HG03025 (cell line): Measurements from ENCODE around the gene PAPOLB.

Experiments
- ATAC-seq: cut with Tn5 transposase; IDR thresholded peaks from one replicate; pipeline ENCODE4 v1.9.1; 2021; ENCODE audit warnings: mild to moderate bottlenecking, moderate library complexity; ENCODE audit not compliant: unreplicated experiment, low FRiP score

PAPOLB gene

DNA sequence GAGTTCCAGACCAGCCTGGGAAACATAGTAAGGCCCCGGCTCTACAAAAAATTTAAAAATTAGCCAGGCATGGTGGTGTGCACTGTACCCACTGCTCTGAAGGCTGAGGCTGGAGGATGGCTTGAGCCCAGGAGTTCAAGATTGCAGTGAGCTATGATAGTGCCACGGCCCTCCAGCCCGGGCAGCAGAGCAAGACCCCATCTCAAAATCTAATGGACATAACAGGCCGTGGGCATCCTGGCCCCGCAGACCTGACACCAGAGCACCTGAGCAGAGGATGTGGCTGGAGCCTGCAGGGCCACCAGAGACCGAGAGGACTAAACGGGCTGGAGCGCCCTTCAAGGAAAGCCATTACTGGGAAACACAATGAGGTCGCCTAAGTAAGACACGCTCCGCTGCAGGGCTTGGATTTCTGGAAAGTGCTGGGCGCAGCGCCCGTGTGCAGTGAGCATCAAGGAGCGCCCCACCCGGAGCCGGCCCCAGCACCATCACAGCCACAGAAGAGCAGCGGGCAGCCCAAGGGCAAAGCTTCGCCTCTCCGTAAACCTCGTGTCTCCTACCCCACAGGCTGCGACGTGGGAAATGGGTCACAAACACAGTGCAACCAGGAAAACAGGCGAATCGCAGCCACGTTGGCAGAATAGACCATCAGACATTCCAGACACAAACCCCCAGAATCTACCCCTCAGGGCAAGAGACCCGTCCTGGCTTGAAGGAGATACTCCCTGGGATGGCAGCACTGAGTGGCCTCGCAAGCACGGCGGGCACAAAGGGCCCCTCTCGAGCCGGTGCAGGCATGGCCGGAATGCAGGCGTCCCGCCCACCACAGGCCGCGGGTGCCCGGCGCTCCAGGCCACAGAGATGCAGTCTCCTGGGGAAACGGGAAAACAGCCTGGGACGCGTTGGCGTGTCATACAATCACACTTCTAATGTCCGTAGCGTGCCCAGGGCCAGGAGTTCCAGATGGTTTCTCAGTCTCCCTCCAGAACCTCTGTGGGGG is 16.8 kb upstream of the PAPOLB start:
- ATAC-seq: no peak

DNA sequence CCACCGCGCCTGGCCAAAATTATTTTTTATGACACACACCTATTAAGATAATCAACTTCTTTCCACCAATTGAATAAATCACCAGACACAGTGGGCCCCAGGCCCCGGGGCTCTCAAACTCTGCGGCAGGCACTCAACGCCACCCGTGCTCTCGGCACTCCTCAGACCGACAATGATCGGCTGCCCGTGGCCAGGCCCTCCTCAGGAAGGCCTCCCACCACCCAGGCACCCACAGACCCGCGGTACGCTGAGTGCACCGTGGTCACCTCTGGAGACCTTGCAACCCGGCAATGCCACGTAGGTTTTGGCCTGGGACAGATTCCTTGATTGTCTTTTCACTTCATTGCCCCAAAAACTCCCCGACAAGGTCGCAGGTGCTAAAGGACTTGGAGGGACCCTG is 14.8 kb upstream of the PAPOLB start:
- ATAC-seq: no peak

DNA sequence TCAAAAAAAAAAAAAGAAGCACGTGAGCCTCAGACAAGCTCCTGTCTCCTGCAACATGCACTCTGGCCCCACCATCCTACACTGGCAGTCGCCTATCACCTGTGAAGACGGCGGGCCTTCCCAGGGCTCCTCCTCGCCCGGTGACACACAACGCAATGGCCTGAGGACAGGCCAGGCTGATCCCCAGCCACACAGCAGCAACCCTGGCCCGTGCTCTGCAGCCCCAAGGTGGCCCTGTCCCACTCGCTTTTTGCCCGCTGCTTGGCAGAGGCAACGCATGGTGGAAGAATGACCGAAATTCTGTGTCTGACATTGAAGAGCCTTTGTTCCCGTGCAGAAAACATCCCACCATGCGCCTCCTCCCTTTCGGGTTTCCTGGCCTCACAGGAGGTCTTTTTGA is 13.6 kb upstream of the PAPOLB start:
- no peak for ATAC-seq

DNA sequence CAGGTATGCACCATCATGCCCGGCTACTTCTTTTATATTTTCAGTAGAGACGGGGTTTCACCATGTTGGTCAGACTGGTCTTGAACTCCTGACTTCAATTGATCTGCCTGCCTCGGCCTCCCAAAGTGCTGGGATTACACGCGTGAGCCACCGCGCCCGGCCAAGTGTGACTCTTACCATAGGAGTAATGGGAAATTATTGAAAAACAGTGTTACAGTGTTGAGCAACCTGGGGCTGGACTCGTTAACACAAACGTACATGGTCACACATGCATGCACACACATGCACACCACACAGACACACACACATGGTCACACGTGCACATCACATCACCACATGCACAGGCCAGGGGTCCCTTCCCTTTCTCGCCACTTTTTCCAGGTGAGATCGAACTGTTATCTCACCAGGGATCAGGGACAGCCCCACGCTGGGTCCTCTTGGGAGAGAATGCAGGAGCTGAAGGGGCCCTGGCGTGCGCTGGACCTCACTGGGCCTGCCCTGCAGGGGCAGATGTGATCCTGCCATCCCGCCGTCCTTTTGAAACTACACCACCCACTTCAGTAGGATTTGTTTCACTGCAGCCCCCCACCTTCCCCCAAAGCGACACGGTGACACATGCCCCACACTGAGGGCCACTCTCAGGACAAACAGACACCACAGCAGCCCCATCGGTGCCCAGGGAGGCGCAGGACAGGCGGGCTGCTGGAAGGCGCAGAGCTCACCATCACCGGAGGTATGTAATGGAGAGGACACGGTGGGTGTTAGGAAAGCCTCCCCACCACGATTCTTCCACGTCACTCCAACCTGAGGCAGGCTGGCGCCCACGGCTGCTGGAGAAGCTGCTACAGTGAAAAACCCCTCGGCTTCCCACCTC is 11.5 kb upstream of the PAPOLB start:
- no peak for ATAC-seq

DNA sequence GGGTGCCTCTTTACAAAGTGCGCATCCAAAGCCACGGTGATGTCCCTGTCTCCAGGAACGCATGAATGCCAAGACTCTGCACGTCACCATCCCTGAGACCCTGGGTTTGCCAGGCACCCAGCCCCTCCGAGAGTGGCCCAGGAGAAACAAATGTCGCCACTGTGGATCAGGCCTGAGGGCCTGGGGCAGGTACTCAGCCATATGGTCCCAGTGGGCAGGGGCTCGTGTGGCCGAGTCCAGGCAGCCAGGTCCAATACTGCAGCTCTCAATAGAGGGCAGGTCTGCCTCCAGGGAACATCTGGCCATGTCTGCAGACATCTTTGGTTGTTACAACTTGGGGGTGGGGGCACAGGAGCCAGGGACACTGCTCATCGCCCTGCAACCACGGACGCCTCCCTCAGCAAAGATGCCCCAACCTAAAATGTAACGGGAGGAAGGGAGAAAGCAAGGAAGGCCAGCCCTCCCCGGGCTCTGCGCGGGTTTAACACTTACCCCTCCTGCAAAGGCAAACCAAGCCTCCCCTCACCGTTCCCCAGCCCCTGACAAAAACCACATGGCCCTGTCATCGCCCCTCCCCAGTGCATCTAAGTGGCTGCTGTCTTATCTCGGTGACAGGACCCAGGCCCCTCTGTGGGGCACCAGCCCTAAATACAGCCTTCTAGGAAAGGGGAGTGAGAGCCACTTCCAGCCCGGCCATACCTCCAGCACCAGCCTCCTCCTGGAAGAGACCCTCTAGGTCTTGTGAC is 10.3 kb upstream of the PAPOLB start:
- no peak for ATAC-seq

DNA sequence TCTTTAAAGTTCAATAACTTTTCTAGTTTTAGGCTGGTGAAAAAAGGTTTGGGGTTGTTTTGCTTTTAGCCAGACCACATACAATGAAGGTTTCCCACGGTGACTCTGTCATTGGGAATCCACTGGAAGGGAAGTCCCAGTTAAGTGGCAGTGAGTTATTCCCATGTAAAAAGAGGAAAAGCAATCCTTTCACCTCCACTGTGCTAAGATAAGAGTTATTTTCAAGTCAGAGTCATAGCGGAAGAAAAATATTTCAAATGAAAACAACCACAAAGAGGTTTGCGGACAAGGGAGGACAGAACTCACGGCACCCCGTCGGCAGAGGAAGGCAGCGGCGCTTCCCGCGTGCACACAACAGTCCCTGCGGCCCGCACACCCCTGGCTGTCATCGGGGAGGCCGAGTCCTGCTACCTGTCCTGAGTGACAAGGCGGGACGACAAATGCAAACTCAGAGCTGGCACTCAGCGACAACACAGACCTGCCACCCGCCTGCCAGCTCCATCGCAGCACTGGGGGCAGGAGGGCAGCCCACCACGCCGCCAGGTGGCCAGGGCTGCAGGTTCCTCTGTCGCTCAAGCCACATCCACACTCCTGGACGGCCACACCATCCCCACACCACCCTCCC is 9.3 kb upstream of the PAPOLB start:
- no peak for ATAC-seq

DNA sequence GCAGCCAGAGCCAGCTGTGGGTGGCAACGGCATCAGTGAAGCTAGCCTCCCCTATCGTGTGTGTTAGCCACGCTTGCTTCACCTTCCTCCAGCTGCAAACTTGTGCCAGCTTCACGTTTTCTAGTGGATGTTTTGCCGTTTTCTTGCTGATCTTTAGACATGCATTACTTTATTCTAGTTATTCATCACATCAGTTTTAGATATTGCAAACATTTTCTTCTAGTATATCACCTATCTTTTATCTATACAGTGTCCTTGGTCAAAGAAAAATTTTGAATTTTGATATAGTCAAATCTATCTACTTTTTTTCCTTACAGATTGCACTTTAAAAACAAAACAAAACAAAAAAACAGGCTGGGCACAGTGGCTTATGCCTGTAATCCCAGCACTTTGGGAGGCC is 6.7 kb upstream of the PAPOLB start:
- ATAC-seq: no peak

DNA sequence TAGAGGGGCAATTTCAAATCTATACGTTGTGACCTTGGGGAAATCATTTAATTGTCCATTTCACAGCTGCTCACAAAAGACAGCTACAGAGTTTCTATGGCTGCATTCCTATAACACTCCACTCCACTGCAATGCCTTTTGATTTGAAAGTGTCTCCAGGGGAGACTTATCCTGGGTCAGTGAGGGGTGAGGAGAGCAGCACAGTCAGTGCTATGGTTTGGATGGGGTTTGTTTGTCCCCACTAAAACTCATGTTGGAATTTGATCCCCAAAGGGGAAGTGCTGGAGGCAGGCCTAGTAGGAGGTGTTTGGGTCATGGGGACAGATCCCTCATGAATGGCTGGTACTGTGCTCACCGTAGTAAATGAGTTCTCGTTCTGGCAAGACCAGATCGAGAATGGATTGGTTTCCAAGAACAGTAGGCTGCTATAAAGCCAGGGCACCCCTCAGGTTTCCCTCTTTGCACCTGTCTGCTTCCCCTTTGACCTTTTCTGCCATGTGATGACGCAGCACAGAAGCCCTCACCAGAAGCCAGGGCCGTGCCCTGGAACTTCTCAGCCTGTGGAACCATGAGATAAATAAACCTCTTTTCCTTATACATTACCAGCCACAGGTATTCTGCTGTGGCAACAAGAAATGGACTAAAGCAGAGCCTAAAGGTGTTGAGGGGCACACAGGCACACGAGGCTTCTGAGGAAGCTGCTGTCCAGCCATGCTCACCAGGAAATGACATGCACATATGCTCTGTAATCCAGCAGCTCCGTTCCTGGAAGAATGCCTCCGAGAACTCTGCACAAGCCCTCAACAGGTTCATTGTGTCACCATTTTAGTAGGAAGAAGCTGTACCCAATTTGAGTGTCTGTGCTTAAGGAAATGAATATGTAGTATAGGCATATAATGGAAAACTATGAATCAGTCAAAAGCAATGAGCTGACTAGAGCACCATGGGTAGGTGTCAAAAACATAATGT is 5.0 kb upstream of the PAPOLB start:
- ATAC-seq: no peak

DNA sequence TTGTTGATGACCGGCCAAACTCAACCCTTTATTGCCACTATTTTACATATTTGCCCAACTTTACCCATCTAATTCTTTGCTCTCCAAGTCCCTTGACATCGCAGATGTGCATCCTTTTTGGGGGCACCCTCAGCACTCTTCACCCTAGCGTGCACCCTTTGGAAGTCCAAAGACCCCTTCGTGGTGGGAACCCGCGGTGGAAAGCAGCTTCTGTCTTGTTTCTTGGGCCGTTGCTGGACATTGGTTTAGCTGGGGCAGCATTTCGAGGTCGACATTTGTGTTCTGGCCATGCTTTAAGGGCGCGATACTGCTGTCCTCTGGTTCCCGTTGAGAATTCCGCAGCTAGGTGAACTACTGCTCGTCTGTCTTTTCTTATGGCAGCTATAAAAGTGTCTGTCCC is 326 bp upstream of the PAPOLB start:
- ATAC-seq: no peak

DNA sequence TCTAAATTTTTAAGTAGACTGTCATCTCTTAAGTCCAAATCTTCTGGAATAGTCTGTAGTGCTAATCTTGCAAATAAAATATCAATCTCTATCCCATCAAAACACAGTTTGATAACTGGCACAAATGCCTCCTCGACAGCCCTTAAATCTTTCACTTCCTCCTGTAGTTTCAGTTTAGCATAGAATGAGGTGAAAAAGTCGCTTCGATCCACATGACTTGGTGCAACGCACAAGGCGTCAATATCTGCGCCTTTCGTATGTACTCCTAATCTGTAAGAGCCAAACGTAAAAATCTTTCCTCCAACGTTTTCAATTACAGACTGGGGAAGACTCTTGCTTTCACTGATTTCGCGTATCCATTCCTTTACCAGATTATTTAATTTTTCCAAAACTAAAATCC is 603 bp downstream of the PAPOLB start:
- no peak for ATAC-seq

DNA sequence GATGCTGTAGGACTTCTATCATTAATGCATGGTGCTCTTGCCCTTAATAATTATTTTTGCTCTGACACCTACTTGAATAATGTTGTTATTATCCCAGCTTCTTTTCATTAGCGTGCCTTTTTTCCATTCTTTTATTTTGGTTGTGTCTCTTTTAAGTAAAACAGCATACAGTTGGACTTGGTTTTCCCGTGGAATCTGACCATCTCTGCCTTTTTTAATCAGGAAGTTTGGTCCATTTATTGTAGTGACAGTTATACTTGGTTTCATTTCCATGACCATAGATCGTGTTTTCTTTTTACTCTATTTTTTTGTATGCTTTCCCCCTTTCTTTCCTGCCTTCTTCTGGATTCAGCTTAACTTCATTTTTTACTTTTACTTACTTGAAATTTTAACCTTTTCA is 4.6 kb downstream of the PAPOLB start:
- ATAC-seq: no peak

DNA sequence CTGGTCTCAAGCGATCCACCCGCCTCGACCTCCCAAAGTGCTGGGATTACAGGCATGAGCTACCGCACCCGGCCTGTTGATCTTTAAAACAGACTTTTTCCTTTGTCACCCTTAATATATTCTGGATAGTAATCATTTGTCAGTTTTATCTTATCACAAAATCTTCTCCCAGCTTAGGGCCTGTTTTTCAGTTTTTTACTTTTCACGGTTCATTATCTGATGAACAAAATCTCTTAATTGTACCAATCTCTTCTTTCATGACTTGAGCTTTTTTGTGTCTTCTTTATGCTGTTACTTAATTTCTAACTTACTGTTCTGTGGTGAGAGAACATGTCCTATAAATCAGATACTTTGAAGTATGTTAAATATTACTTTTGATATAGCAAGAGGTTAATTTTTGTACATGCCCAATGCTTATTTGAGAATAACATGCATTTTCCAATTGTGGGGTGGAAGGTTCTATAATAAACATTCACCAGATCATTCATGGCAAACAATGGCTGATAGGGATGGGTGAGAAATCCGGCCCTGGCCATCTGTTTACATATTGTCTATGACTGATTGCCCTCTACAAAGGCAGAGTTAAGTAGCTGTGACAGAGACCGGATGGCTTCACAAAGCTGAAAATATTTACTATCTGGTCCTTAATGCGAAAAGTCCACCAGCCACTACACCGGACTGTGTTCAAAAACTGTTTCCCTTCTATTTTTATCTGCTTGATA is 5.3 kb downstream of the PAPOLB start:
- ATAC-seq: no peak

DNA sequence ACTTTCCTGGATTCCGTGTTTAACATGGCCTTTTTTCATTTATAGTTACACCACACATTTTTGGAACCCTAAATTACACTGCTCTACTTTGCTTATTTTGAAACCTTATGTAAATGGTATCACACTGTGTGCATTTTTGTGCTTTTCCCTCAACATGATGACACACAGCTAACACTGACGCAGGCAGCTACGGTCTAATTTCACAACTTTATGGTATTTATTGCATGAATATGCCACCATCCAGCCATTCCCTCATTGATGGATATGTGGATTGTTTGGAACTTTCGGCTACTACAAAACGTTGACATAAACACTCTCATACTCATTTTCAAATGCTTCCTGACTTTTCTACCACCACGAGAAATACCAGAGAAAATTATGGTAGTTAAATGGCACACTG is 6.9 kb downstream of the PAPOLB start:
- ATAC-seq: no peak

DNA sequence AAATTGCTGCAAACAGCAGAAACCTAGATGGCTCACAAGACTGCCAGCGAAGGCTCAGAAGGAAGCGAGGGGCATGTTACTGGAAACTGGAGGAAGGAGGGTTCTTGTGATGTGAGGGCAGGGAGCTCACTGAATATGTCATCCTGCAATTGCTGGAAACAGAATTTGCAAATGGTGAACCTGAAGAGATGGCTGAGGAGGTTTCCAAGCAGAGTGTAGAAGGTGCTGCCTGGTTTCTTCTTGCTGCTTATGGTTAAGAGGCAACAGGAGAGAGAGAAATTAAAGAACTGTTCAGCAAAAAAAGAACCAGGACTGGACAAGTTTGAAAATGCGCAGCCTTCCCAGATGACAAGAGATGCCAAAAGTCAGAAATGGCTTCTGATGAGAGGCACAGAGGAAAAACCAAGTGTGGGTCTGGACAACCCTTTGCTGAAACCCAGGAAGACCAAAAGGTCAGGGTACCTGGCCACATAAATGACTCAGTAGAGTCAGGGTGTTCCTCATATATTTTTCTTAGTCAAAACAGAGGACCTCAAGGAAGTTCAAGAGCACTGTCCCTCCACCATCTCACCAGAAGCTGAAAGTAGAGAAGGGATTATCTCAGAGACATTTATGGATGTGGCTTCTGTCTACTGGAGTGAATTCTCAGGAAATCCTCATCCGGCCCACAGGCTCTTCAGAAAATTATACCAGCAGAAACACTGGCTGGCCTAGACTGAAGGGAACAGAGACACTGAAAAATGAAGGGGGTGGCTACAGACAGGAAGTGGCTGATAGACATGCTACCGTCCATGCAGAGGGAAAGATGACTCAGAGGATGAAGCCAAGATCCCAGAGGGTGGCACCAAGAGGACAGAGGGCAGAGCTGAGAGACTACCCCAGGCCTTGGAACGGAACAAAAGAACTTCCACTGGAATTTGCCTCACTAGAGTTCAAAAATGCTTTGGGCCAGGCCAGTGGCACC is 10.1 kb downstream of the PAPOLB start:
- no peak for ATAC-seq

DNA sequence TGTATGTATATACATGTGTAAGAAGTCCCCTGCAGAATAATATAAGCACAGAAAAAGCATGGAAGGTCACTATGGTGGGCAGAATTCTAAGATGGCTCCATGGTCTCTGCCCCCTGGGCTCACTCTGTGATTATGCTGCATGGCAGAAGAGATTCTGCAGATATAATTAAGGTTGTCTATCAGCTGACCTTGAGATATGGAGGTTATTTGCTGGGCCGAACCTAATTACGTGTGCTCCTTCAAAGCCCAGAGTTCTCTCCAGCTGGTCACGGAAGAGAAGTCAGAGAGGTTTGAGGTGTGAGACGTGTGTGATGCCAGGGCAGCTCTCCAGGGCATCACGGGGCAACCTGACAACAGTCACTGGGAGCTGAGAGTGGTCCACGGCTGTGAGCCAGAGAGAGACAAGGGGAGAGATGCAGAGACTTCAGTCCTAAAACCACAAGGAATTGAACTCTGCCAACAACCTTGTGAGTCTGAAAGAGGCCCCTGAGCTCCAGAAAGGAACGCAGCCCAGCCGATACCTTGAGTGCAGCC is 11.5 kb downstream of the PAPOLB start:
- no peak for ATAC-seq

DNA sequence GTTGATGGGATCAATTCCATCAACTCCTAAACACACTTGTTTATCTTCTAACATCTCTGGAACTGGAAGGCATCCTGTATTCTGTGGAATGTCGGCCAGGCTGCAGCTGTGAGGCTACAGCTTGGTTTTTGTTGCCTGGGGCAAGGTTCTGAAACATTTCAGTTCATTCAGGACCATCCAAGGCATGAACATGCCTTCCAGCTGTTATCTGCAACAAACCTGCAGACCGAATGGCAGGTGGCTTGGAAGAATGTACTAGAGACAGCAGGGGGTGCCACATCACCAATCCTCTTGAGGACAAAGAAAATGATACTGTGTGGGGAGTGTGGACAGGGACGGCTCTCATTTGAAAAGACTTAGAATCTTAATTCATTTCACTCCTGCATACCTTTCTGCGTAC is 12.4 kb downstream of the PAPOLB start:
- ATAC-seq: no peak

DNA sequence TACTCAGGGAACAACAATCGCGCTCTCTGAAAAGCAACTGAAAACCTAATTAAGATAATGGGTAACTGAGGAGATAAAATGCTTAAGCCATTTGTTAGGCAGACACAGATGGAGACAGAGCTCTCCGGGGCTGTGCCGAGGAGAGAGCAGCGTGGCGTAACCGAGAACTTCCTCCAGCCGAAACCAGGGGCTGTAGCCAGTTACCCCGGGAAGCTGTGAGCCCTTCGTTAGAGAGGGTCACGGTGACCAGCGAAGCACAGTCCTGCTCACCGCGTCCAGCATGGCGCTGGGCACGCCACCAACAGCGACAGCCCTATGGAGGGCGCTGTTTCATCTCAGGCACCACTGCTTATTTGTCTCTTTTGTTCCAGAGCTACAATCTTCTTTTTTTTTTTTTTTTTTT is 16.1 kb downstream of the PAPOLB start:
- ATAC-seq: no peak
